Heart left ventricle (tissue), 16 donors: ENCODE results near the gene TNFRSF9. TPM values are rescaled to one million over a fixed set of nuclear protein-coding genes. Genes with fewer than 3 reads are reported as not detected.

Experiments used
- ATAC-seq, 4 donors: fragments of 200-7000 bp; cut with Tn5 transposase; one replicate each; pipeline ENCODE4 v1.9.1; 2020 to 2022; ENCODE audit warnings: moderate library complexity in 4 of 4, mild to moderate bottlenecking in 3 of 4, moderate number of reproducible peaks in 1 of 4
- DNase-seq, 5 donors: peaks; one replicate each; pipeline ENCODE4 v3.0.0-alpha.2; 2020
- H3K27ac ChIP-seq, 12 donors: fragments of 200-600 bp; sonication (generic) in 4 of 12; one replicate each; pipeline versions ENCODE4 v1.5.0 to v1.8.0; 2016 to 2022; ENCODE audit warnings: mild to moderate bottlenecking in 2 of 12
- H3K27me3 ChIP-seq, 9 donors: fragments of 200-600 bp; sonication (generic) in 2 of 9; one replicate each; pipeline versions ENCODE4 v1.5.1 to v1.8.0; 2016 to 2022; ENCODE audit warnings: mild to moderate bottlenecking in 3 of 9
- H3K36me3 ChIP-seq, 9 donors: fragments of 200-600 bp; sonication (generic) in 2 of 9; one replicate each; pipeline versions ENCODE4 v1.5.0 to v1.8.0; 2018 to 2022; ENCODE audit warnings: mild to moderate bottlenecking in 2 of 9
- H3K4me1 ChIP-seq, 12 donors: fragments of 200-600 bp; sonication (generic) in 4 of 12; one replicate each; pipeline versions ENCODE4 v1.5.0 to v1.8.0; 2016 to 2022; ENCODE audit warnings: mild to moderate bottlenecking in 3 of 12
- H3K4me3 ChIP-seq, 12 donors: fragments of 200-600 bp; sonication (generic) in 4 of 12; one replicate each; pipeline versions ENCODE4 v1.5.0 to v1.8.0; 2017 to 2022; ENCODE audit warnings: mild to moderate bottlenecking in 9 of 12, moderate library complexity in 4 of 12
- H3K9me3 ChIP-seq, 12 donors: fragments of 200-600 bp; sonication (generic) in 4 of 12; one replicate each; pipeline versions ENCODE4 v1.5.0 to v1.8.0; 2016 to 2022; ENCODE audit warnings: mild to moderate bottlenecking in 1 of 12
- CTCF ChIP-seq, 12 donors: fragments of 200-600 bp; sonication (generic) in 4 of 12; IDR thresholded peaks; one replicate each; pipeline versions ENCODE4 v1.5.0 to v1.8.0; 2018 to 2022; ENCODE audit warnings: antibody characterized with exemption in 12 of 12, mild to moderate bottlenecking in 5 of 12
- POLR2A ChIP-seq, 2 donors: fragments of 450-650 bp; IDR thresholded peaks; one replicate each; pipeline ENCODE4 v1.6.1; 2017; ENCODE audit warnings: antibody characterized with exemption in 2 of 2, mild to moderate bottlenecking in 2 of 2, moderate library complexity in 2 of 2
- WGBS, 4 donors: extraction: QIAGEN DNeasy Blood & Tissue Kit in 2 of 4; methylation state at CpG; one replicate each; pipeline versions ENCODE4 v1.1.5 to v1.1.7; 2013 to 2018; 5-methylcytosine and 5-hydroxymethylcytosine counted together
- intact Hi-C, 10 donors: fragments of 100-400 bp; cut with DNase I; formaldehyde crosslinking; loops; one replicate each; pipeline versions ENCODE4 v1.11.1 to v1.14.2; 2022
- polyA plus RNA-seq, 2 donors: library from polyadenylated mRNA; stranded (reverse); fragments of 200-250 nt; gene quantifications; one replicate each; pipeline ENCODE4 v1.2.3, GENCODE V29; 2013
- total RNA-seq, 9 donors: library from RNA; depleted of rRNA in 2 of 9; stranded (reverse); fragments of >200 nt in 2 of 9; fragmentation: NEBNext Ultra II Directional in 3 of 9; extraction: Animal tissue kit (Norgen Biotek cat#: 25700) in 3 of 9; gene quantifications; one replicate each; pipeline versions ENCODE4 v1.1.0 to v1.2.4, GENCODE V29; 2016 to 2023
- donor health status: ischemic (EF 13 %, LVEDD 7.1; RV severe dilation, severe dysfunction).
- donor health status: healthy with polysubstance abuse.
- donor health status: DM: no; HTN: yes; CAD: no.
- donor health status: DM: no; HTN: no; CAD: no.
- donor health status: ischemic (EF 25% LVEDD 6.9; RV normal size, moderate dysfunction).
- donor health status: ischemic (EF 25% LVEDD 5.7; RV mildly dilated, moderate dysfunction).
- donor health status: healthy.
- donor health status: DM: yes; HTN: yes; CAD: no.
- donor health status: ischemic (EF 35%, LVEDD 5.7; RV mildly dilated, moderate dysfunction).
- donor health status: nonischemic (EF 11% LVEDD 7.7; RV severe dilation, severe dysfunction).
- donor health status: DM: yes; HTN: yes; CAD: no.
- donor health status: PGD.
- donor health status: ischemic (EF 29% LVEDD 5.4; RV normal size, mild dysfunction).
- donor health status: nonischemic (EF 23%, LVEDD 6.1; RV moderate dilation, normal function).

TNFRSF9 gene
- total and polyA plus RNA-seq, 11 donors: 0.04 to 1.9 (median 0.36) TPM; not detected in 7

GRCh38 chr1:7971024-7971423 is 30.4 kb upstream of the TNFRSF9 start:
- ATAC-seq: no peak
- Histone ChIP-seq H3K27ac (no peak overlapping the region), H3K36me3 (peaks cover 0 to 89% (median 78%) of the 10 kb centered on the region in 9 donors), H3K4me1 (peaks cover 0 to 24% (median 8%) of the 10 kb centered on the region in 12 donors), H3K4me3 (no peak overlapping the region), H3K27me3 (no peaks in the 10 kb centered on the region), H3K9me3 (no peaks in the 10 kb centered on the region)
- intact Hi-C loops: no loop called here
- no peak for TF ChIP-seq POLR2A (IDR thresholded peaks at IDR 0.05)
- no peak for TF ChIP-seq CTCF (IDR thresholded peaks at IDR 0.05)
- DNase-seq: no peak
- WGBS, 4 donors: 87 to 94% (median 92%) methylated on average over 6 of the region's 6 CpGs

- TF ChIP-seq POLR2A (IDR thresholded peaks at IDR 0.05) (no peak), CTCF (IDR thresholded peaks at IDR 0.05) (no peak)
- peaks cover 0 to 90% (median 81%) of the 10 kb centered on the region in 9 donors for H3K36me3 ChIP-seq
- H3K27me3 ChIP-seq: no peaks in the 10 kb centered on the region
- WGBS, 4 donors: 84 to 97% (median 94%) methylated on average over 2 of the region's 2 CpGs
- no peaks in the 10 kb centered on the region for H3K9me3 ChIP-seq
- intact Hi-C loops: no loop called here
- no peak overlapping the region for H3K27ac ChIP-seq
- H3K4me1 ChIP-seq: peaks cover 0 to 18% (median 5%) of the 10 kb centered on the region in 12 donors
- ATAC-seq (no peak), DNase-seq (no peak)
- no peak overlapping the region for H3K4me3 ChIP-seq
These were observed 29.6 kb upstream of the TNFRSF9 start for GRCh38 chr1:7970246-7970645.

- 85 to 90% (median 87%) methylated on average over 4 of the region's 4 CpGs for WGBS, 4 donors
- Histone ChIP-seq H3K4me3 (no peak overlapping the region), H3K27me3 (no peaks in the 10 kb centered on the region), H3K4me1 (peaks cover 0 to 40% (median 10%) of the 10 kb centered on the region in 12 donors), H3K36me3 (peaks cover 0 to 100% (median 96%) of the 10 kb centered on the region in 9 donors), H3K9me3 (no peaks in the 10 kb centered on the region), H3K27ac (no peak overlapping the region)
- ATAC-seq: no peak
- TF ChIP-seq CTCF (IDR thresholded peaks at IDR 0.05) (no peak), POLR2A (IDR thresholded peaks at IDR 0.05) (no peak)
- intact Hi-C loops: no loop called here
- DNase-seq: no peak
These were observed 27.0 kb upstream of the TNFRSF9 start for GRCh38 chr1:7967651-7968050.

- Histone ChIP-seq H3K27ac (no peak overlapping the region), H3K4me1 (peaks cover 0 to 45% (median 14%) of the 10 kb centered on the region in 12 donors), H3K4me3 (no peak overlapping the region), H3K27me3 (no peaks in the 10 kb centered on the region), H3K9me3 (no peaks in the 10 kb centered on the region), H3K36me3 (peaks cover 0 to 95% (median 91%) of the 10 kb centered on the region in 9 donors)
- ATAC-seq (no peak), DNase-seq (no peak)
- no peak for TF ChIP-seq CTCF (IDR thresholded peaks at IDR 0.05)
- TF ChIP-seq POLR2A (IDR thresholded peaks at IDR 0.05): no peak
- intact Hi-C loops: no loop called here
- 22 to 54% (median 50%) methylated on average over 1 of the region's 1 CpG for WGBS, 4 donors
These were observed 26.6 kb upstream of the TNFRSF9 start for GRCh38 chr1:7967196-7967595.
